HG02642 (cell line): ENCODE results near the gene MRPS6.

Experiments used
- ATAC-seq: cut with Tn5 transposase; IDR thresholded peaks from one replicate; pipeline ENCODE4 v1.9.1; 2021; ENCODE audit warnings: mild to moderate bottlenecking; ENCODE audit not compliant: unreplicated experiment, poor library complexity

MRPS6 gene

GRCh38 chr21:34073032-34073748 lies at the start of gene MRPS6, which contains the start of gene SLC5A3:
Gene MRPS6 (plus strand): TSS chr21:34073578. CDS start chr21:34073701, 123 bp downstream.
Gene SLC5A3 (plus strand): TSS chr21:34073578. CDS start chr21:34095199, 21,621 bp downstream.
- peak; percentile 82 for ATAC-seq

GRCh38 chr21:34023691-34024373 lies 49.5 kb upstream of the MRPS6 start:
- no peak for ATAC-seq

- no peak for ATAC-seq
These were observed 49.0 kb upstream of the MRPS6 start for GRCh38 chr21:34024374-34024693.

GRCh38 chr21:34027721-34028461 lies 45.5 kb upstream of the MRPS6 start:
- no peak for ATAC-seq

GRCh38 chr21:34029743-34030528 lies 43.4 kb upstream of the MRPS6 start:
- peak; percentile 95 for ATAC-seq

- ATAC-seq = peak; percentile 50
These were observed 41.5 kb upstream of the MRPS6 start for GRCh38 chr21:34031835-34032370.

GRCh38 chr21:34034369-34035014 lies 38.9 kb upstream of the MRPS6 start:
- no peak for ATAC-seq

- ATAC-seq = no peak
These were observed 37.6 kb upstream of the MRPS6 start for GRCh38 chr21:34035619-34036354.

- no peak for ATAC-seq
These were observed 36.2 kb upstream of the MRPS6 start for GRCh38 chr21:34037009-34037795.

GRCh38 chr21:34039678-34040382 lies 33.5 kb upstream of the MRPS6 start:
- no peak for ATAC-seq

- no peak for ATAC-seq
These were observed 30.6 kb upstream of the MRPS6 start for GRCh38 chr21:34042735-34043134.

GRCh38 chr21:34043333-34043732 lies 30.0 kb upstream of the MRPS6 start:
- no peak for ATAC-seq

- no peak for ATAC-seq
These were observed 26.5 kb upstream of the MRPS6 start for GRCh38 chr21:34046917-34047316.

- no peak for ATAC-seq
These were observed 25.5 kb upstream of the MRPS6 start for GRCh38 chr21:34047835-34048234.

- ATAC-seq = no peak
These were observed 21.2 kb upstream of the MRPS6 start for GRCh38 chr21:34052171-34052570.

- no peak for ATAC-seq
These were observed 19.1 kb upstream of the MRPS6 start for GRCh38 chr21:34054259-34054658.

- no peak for ATAC-seq
These were observed 17.8 kb upstream of the MRPS6 start for GRCh38 chr21:34055615-34056014.

- no peak for ATAC-seq
These were observed 11.4 kb upstream of the MRPS6 start for GRCh38 chr21:34061983-34062382.
